Neural progenitor cell (in vitro differentiated cells): ENCODE measurements around the gene RAP2B.

Experiments
- EZH2phosphoT487 ChIP-seq: fragments of 200-600 bp; sonication (generic); IDR thresholded peaks from 2 replicates; pipeline ENCODE4 v1.6.1; 2017; ENCODE audit warnings: antibody characterized with exemption
- TF ChIP-seq, protein P1 (sequence below): fragments of 200-600 bp; sonication (generic); IDR thresholded peaks from 2 replicates; pipeline ENCODE4 v1.5.1; 2017; ENCODE audit warnings: antibody characterized with exemption, mild to moderate bottlenecking

DNA sequence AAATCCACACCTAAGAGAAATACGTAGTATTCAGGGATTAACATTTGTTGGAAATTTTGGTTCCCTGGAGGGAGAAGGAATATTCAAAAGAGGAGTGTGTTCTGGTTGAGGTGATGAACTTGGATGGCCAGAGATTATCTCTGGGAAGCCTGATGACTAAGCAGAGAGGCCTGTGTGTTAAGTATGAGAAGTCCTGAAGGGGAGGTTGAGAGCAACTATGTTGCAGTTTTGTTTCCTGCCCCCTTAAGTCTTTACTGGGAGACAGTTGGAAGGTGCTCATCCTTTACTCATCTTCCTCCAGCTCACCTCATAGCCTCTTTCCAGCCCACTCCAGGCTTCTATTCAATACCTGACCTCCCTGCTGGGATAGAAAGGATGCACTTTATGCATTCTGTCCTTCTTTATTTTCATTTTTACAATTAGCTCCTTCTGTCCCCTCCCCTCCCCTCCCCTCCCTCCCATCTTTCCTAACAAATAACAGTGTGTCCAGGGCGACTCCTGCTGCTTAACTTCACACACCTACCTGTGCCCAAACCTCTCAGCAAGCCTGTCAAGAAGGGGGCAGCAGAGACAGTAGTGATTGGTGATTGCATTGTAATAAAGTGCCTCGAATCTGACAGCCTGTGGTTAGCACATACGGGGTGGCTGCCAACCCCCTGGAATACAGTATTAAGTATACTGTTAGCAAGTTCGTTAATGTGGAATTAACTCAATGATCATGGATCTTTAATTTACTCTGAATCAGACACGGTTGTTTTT, 11.9 kb downstream of the RAP2B start:
- TF ChIP-seq, protein P1, sequence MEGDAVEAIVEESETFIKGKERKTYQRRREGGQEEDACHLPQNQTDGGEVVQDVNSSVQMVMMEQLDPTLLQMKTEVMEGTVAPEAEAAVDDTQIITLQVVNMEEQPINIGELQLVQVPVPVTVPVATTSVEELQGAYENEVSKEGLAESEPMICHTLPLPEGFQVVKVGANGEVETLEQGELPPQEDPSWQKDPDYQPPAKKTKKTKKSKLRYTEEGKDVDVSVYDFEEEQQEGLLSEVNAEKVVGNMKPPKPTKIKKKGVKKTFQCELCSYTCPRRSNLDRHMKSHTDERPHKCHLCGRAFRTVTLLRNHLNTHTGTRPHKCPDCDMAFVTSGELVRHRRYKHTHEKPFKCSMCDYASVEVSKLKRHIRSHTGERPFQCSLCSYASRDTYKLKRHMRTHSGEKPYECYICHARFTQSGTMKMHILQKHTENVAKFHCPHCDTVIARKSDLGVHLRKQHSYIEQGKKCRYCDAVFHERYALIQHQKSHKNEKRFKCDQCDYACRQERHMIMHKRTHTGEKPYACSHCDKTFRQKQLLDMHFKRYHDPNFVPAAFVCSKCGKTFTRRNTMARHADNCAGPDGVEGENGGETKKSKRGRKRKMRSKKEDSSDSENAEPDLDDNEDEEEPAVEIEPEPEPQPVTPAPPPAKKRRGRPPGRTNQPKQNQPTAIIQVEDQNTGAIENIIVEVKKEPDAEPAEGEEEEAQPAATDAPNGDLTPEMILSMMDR = no peak
- TF ChIP-seq EZH2phosphoT487 = no peak
